Activated CD8-positive, alpha-beta T cell treated with anti-CD3 and anti-CD28 coated beads for 36 hours (primary cell): ENCODE results near the gene MAN2A1. TPM values are rescaled to one million over a fixed set of nuclear protein-coding genes. Genes with fewer than 3 reads are reported as not detected.

Source experiments
- ATAC-seq: fragments of 200-7000 bp; cut with Tn5 transposase; one replicate; pipeline ENCODE4 v1.10.0; 2021; ENCODE audit warnings: mild to moderate bottlenecking, moderate library complexity
- CTCF ChIA-PET: fragments of 350-600 bp; sonication (Branson Sonifier 250); formaldehyde crosslinking; loops from one replicate; lab custom pipeline; 2021; ENCODE audit warnings: antibody characterized with exemption; lab: Charles Lee
- POLR2A ChIA-PET: fragments of 350-600 bp; sonication (Branson Sonifier 250); formaldehyde crosslinking; loops from one replicate; lab custom pipeline; 2021; ENCODE audit warnings: antibody characterized with exemption; lab: Charles Lee
- DNase-seq: peaks from one replicate; pipeline ENCODE4 v3.0.0-alpha.2; 2020
- H3K27ac Mint-ChIP-seq: one replicate; pipeline ENCODE4 v1.8.0; 2021; ENCODE audit warnings: mild to moderate bottlenecking, mixed read lengths
- H3K27me3 Mint-ChIP-seq: one replicate; pipeline ENCODE4 v1.8.0; 2021; ENCODE audit warnings: mixed read lengths
- H3K36me3 Mint-ChIP-seq: one replicate; pipeline ENCODE4 v1.8.0; 2021; ENCODE audit warnings: low read depth, mixed read lengths
- H3K4me1 Mint-ChIP-seq: one replicate; pipeline ENCODE4 v1.8.0; 2021; ENCODE audit warnings: low read depth, mixed read lengths
- H3K4me3 Mint-ChIP-seq: one replicate; pipeline ENCODE4 v1.8.0; 2021; ENCODE audit warnings: mild to moderate bottlenecking, moderate library complexity, mixed read lengths
- H3K9me3 Mint-ChIP-seq: one replicate; pipeline ENCODE4 v1.8.0; 2021; ENCODE audit warnings: mixed read lengths
- CTCF ChIP-seq: fragments of 200-600 bp; IDR thresholded peaks from one replicate; pipeline ENCODE4 v1.8.0; 2022; ENCODE audit warnings: antibody characterized with exemption, mild to moderate bottlenecking
- intact Hi-C: fragments of 100-400 bp; cut with micrococcal nuclease; formaldehyde crosslinking; loops from one replicate; pipeline ENCODE4 v1.10.0; 2022
- total RNA-seq, 2 experiments: library from RNA; stranded (reverse); gene quantifications; one replicate each; pipeline ENCODE4 v1.2.3, GENCODE V29; 2021

Gene MAN2A1
- total RNA-seq, 2 experiments from 2014 or later: 29.9 to 30.6 TPM

DNA sequence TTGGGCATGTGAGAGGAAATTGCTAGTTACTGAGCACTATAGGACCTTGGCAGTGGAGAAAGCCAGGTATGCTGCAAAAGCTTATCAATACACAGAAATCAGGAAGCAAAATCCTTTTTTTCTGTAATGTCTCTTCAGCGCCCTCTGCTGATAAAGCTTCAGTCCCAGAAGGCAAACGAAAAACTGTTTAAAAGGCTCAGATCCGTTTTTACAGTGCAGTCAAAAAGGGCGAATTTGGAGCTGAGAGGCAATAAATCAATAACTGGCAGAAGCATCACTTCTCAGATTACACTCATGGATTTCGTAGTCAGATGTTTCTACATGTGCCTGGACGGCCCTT is 1.1 kb upstream of the MAN2A1 start:
- peaks cover 8% of the 10 kb centered on the region for H3K36me3 Mint-ChIP-seq
- peak; percentile 59 for DNase-seq
- intact Hi-C loops: no loop called here
- peak; percentile 61 for TF ChIP-seq CTCF
- CTCF ChIA-PET: interaction anchor here (0.7 to 2.0 kb wide), 28 partner anchors 8 to 1049 kb away, joined by 3 to 14 read pairs (median 4); no protein-coding TSS in a partner anchor
- peaks cover 3% of the 10 kb centered on the region for H3K27me3 Mint-ChIP-seq
- no peak for ATAC-seq
- peak overlapping the region; percentile 96 for H3K27ac Mint-ChIP-seq
- peaks cover 1% of the 10 kb centered on the region for H3K9me3 Mint-ChIP-seq
- peak overlapping the region; percentile 91 for H3K4me3 Mint-ChIP-seq
- peaks cover 31% of the 10 kb centered on the region for H3K4me1 Mint-ChIP-seq
- POLR2A ChIA-PET: interaction anchor here (0.7 to 1.8 kb wide), 7 partner anchors 9 to 164 kb away, joined by 3 to 6 read pairs (median 3); no protein-coding TSS in a partner anchor

DNA sequence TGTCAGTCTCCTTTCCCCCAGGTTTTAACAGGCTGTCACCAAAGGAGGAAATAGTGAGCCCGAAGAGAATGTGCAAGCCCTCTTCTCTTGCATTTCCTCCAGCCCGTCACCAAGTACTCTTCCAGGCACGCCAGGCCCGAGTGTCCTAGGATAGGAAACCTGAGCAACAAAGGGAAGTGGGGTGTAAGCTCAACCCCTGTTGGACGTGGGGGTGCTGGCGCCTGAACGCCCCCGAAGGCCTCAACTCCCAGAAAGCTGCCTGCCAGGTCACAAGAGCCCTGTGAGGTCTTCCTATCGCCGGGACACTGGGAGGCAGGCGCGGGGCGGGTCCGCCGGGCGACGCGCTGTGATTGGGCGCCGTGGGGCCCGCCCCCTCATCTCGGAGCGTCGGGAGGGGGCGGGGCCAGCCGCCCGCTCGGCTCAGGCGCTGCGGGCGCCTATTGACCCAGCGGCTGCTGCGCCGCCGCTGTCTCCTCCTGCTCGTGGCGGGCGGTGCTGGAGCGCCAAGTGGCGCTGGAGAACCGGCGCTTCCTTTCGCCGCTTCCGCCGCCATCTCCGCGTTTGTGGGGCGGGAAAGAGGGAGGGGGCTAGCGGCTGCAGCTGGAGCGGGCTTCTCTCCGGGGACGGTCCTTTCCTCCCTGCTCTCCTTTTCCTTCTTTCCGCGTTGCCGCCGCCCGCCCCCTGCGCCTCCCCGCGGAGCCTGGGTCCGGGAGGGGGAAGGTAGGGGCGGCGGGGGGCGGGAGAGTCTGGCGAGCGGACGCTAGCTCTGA is 572 bp upstream of the MAN2A1 start:
- intact Hi-C loops: no loop called here
- DNase-seq (peak; percentile 76), ATAC-seq (peak; percentile 83)
- H3K36me3 Mint-ChIP-seq: peaks cover 13% of the 10 kb centered on the region
- H3K27me3 Mint-ChIP-seq: peaks cover 3% of the 10 kb centered on the region
- POLR2A ChIA-PET: interaction anchor here (0.7 to 2.5 kb wide), 11 partner anchors 9 to 233 kb away, joined by 3 to 6 read pairs (median 3); no protein-coding TSS in a partner anchor
- H3K4me1 Mint-ChIP-seq: peaks cover 37% of the 10 kb centered on the region
- CTCF ChIA-PET: interaction anchor here (0.9 to 2.0 kb wide), 28 partner anchors 10 to 1049 kb away, joined by 3 to 14 read pairs (median 3); no protein-coding TSS in a partner anchor
- H3K9me3 Mint-ChIP-seq: peaks cover 1% of the 10 kb centered on the region
- no peak for TF ChIP-seq CTCF
- H3K4me3 Mint-ChIP-seq: peak overlapping the region; percentile 91
- H3K27ac Mint-ChIP-seq: peak overlapping the region; percentile 96

DNA sequence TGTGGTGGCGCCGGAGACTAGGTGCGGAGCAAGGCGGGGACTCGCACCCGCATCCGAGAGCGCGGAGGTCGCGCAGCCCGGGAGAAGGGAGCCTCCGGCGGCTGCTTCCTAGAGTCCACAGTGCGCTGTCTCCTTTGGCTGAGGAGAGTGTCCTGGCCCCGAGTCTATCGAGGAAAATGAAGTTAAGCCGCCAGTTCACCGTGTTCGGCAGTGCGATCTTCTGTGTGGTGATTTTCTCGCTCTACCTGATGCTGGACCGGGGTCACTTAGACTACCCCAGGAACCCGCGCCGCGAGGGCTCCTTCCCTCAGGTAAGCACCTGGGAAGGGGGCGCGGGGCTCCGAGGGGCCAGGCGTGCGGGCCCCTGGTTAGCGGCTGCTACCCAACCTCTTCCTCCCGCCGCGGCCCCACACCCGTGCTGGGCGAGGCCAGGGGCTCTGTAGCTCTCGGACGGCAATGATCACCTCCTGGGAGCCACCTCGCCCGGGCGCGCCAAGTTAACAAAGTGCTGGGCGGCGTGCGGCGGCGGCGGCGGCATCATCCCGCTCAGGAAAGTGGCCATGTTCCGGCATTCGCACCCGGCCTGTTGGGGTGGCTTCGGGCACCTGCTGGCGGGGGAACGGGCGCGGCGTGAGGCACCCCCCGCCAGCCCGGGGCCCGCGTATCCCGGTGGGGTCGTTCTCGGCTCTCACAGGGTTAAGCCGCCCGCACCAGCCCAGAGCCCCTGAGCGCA is 681 bp downstream of the MAN2A1 start:
- peaks cover 49% of the 10 kb centered on the region for H3K4me1 Mint-ChIP-seq
- intact Hi-C loops: loop anchor here (5.0 to 10.0 kb wide), 4 partner anchors 97 to 364 kb away; partner anchors contain the start of gene PJA2
- no peak for TF ChIP-seq CTCF

DNA sequence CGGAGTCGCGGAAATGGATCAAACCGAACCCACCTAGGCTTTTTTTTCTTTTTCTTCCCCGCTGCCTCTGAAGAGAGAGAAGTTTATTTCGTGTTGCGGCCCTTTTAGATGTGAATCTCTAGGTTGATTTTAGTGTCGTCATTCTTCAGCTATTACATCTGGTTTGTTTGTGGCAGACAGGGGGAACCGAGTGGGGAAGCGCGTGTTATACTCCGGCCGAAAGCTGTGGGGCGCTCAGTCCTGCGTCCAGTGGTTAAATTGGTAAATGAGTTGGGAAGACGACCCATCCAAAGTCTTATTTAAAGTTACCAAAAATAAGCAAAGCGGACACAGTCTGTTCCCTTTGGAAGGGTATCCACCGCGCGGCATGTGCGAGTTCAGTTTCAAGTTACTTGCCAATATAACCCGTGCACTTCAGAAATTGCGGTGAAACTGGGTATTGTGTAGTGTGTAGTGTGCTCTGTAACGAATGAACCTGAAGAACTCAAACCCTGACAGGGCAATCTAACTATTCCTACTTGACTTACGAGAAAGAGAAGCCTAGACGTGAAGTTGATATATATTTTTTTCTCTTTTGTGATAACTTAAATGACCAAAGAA is 1.3 kb downstream of the MAN2A1 start:
- peak; percentile 38 for TF ChIP-seq CTCF
- H3K4me1 Mint-ChIP-seq: peaks cover 54% of the 10 kb centered on the region
- peaks cover 1% of the 10 kb centered on the region for H3K9me3 Mint-ChIP-seq
- ChIA-PET POLR2A (interaction anchor here (1.1 to 2.5 kb wide), 5 partner anchors 8 to 281 kb away, joined by 3 to 6 read pairs (median 4); partner anchors contain the start of gene PJA2), CTCF (interaction anchor here (1.5 kb wide), 1 partner anchor 95 kb away, joined by 5 read pairs; no protein-coding TSS in a partner anchor)
- DNase-seq: peak; percentile 64
- H3K4me3 Mint-ChIP-seq: peak overlapping the region; percentile 91
- no peak for ATAC-seq
- intact Hi-C loops: loop anchor here (5.0 to 10.0 kb wide), 4 partner anchors 96 to 364 kb away; partner anchors contain the start of gene PJA2
- no peaks in the 10 kb centered on the region for H3K27me3 Mint-ChIP-seq
- H3K36me3 Mint-ChIP-seq: peaks cover 16% of the 10 kb centered on the region
- peak overlapping the region; percentile 93 for H3K27ac Mint-ChIP-seq

More for the DNA sequence above, 681 bp downstream of the MAN2A1 start:
- H3K4me3 Mint-ChIP-seq: peak overlapping the region; percentile 91
- peak overlapping the region; percentile 93 for H3K27ac Mint-ChIP-seq
- H3K27me3 Mint-ChIP-seq: peaks cover 3% of the 10 kb centered on the region
- peaks cover 1% of the 10 kb centered on the region for H3K9me3 Mint-ChIP-seq
- H3K36me3 Mint-ChIP-seq: peaks cover 14% of the 10 kb centered on the region
- CTCF ChIA-PET: interaction anchor here (1.0 to 1.5 kb wide), 5 partner anchors 16 to 724 kb away, joined by 3 to 5 read pairs (median 3); no protein-coding TSS in a partner anchor
- POLR2A ChIA-PET: interaction anchor here (1.0 to 2.5 kb wide), 7 partner anchors 9 to 280 kb away, joined by 3 to 6 read pairs (median 4); partner anchors contain the start of gene PJA2
- DNase-seq: peak; percentile 56
- ATAC-seq: peak; percentile 4
